ENCODE results near the gene HECA. TPM values are rescaled to one million over a fixed set of nuclear protein-coding genes. Genes with fewer than 3 reads are reported as not detected.
"Not testable (repeated sequence)": the region's sequence is repeated elsewhere in the genome, so short reads cannot be mapped to it uniquely, and the experiment has no call there.

The HECA gene
- total RNA-seq, 1 experiment from 2014 or later: 4.0 TPM

- no peaks in the 10 kb centered on the region for H3K36me3 ChIP-seq
- H3K27me3 ChIP-seq: no peaks in the 10 kb centered on the region
- no peak overlapping the region for H3K4me3 ChIP-seq
- H3K9me3 ChIP-seq: no peaks in the 10 kb centered on the region
- DNase-seq: peak; percentile 84
Measured at GRCh38 chr6:139219271-139219729, 84.4 kb downstream of the HECA start.

GRCh38 chr6:139219746-139220145 lies 84.9 kb downstream of the HECA start:
- no peaks in the 10 kb centered on the region for H3K9me3 ChIP-seq
- no peaks in the 10 kb centered on the region for H3K27me3 ChIP-seq
- H3K4me3 ChIP-seq: no peak overlapping the region
- DNase-seq: no peak
- H3K36me3 ChIP-seq: no peaks in the 10 kb centered on the region

- not testable (repeated sequence) for H3K9me3 ChIP-seq, H3K36me3 ChIP-seq, H3K4me3 ChIP-seq, H3K27me3 ChIP-seq, DNase-seq
Measured at GRCh38 chr6:139228387-139228786, 93.5 kb downstream of the HECA start.

Other genes starting within 250 kb of the HECA start
- gene REPS1, start 146.8 kb upstream of the HECA start, total RNA-seq (2014; rRNA removed; shearing (Covaris generic); ENCODE audit: low replicate concordance): 17.2 and 19.9 TPM in 2 replicates
- 25.9 and 38.0 TPM in 2 replicates for gene ABRACL, start 106.3 kb upstream of the HECA start, total RNA-seq (2014; rRNA removed; shearing (Covaris generic); ENCODE audit: low replicate concordance)
- not detected in 2 replicates for gene TXLNB, start 156.9 kb downstream of the HECA start, total RNA-seq (2014; rRNA removed; shearing (Covaris generic); ENCODE audit: low replicate concordance)
- 112 and 114 TPM in 2 replicates for gene CITED2, start 239.6 kb downstream of the HECA start, total RNA-seq (2014; rRNA removed; shearing (Covaris generic); ENCODE audit: low replicate concordance)